Measurements from ENCODE around the gene HIVEP1.
A peak's percentile ranks its signal among the peaks of the same experiment; 100 is the strongest.

Gene HIVEP1

GRCh38 chr6:12012038-12012557, at the start of gene HIVEP1:
Gene HIVEP1, plus strand, starts transcription at chr6:12012312. Its CDS starts 3,317 bp downstream, at chr6:12015629.
- no peak for TF ChIP-seq CTCF (IDR thresholded peaks at IDR 0.05; ENCODE audit: low read depth, low read length, missing control alignments)
- DNase-seq (ENCODE audit: low read depth) = no peak
- H3K4me3 ChIP-seq (ENCODE audit: low read depth, low read length) = peak within 1 kb of the TSS; percentile 99

GRCh38 chr6:11963756-11964500, 48.2 kb upstream of the HIVEP1 start:
- H3K4me3 ChIP-seq (ENCODE audit: low read depth, low read length) = no peak overlapping the region
- no peak for TF ChIP-seq CTCF (IDR thresholded peaks at IDR 0.05; ENCODE audit: low read depth, low read length, missing control alignments)
- DNase-seq (ENCODE audit: low read depth) = no peak

- no peak for DNase-seq (ENCODE audit: low read depth)
- TF ChIP-seq CTCF (IDR thresholded peaks at IDR 0.05; ENCODE audit: low read depth, low read length, missing control alignments) = no peak
These were observed 47.3 kb upstream of the HIVEP1 start for GRCh38 chr6:11964729-11965335.

GRCh38 chr6:11965499-11965898, 46.6 kb upstream of the HIVEP1 start:
- no peak for TF ChIP-seq CTCF (IDR thresholded peaks at IDR 0.05; ENCODE audit: low read depth, low read length, missing control alignments)
- DNase-seq (ENCODE audit: low read depth) = no peak
- no peak overlapping the region for H3K4me3 ChIP-seq (ENCODE audit: low read depth, low read length)

More at GRCh38 chr6:11964729-11965335, 47.3 kb upstream of the HIVEP1 start:
- no peak overlapping the region for H3K4me3 ChIP-seq (ENCODE audit: low read depth, low read length)

GRCh38 chr6:11968241-11968806, 43.8 kb upstream of the HIVEP1 start:
- no peak overlapping the region for H3K4me3 ChIP-seq (ENCODE audit: low read depth, low read length)
- no peak for DNase-seq (ENCODE audit: low read depth)
- no peak for TF ChIP-seq CTCF (IDR thresholded peaks at IDR 0.05; ENCODE audit: low read depth, low read length, missing control alignments)

- no peak for DNase-seq (ENCODE audit: low read depth)
- H3K4me3 ChIP-seq (ENCODE audit: low read depth, low read length) = no peak overlapping the region
- no peak for TF ChIP-seq CTCF (IDR thresholded peaks at IDR 0.05; ENCODE audit: low read depth, low read length, missing control alignments)
These were observed 43.0 kb upstream of the HIVEP1 start for GRCh38 chr6:11969092-11969491.
